Measurements from ENCODE around the gene TFCP2L1. TPM values are rescaled to one million over a fixed set of nuclear protein-coding genes. Genes with fewer than 3 reads are reported as not detected.

TFCP2L1 gene
- total and polyA plus RNA-seq, 7 donors: 0.14 to 1.8 (median 0.53) TPM

- Histone ChIP-seq H3K36me3 (ENCODE audit: insufficient read depth in 1 of 2, low read depth in 1 of 2) (no peaks in the 10 kb centered on the region), H3K9me3 (no peaks in the 10 kb centered on the region), H3K4me3 (no peak overlapping the region), H3K4me1 (no peaks in the 10 kb centered on the region), H3K27ac (no peak overlapping the region), H3K27me3 (ENCODE audit: insufficient read depth in 3 of 3, low read length in 2 of 3) (peaks cover 0 to 6% (median 0%) of the 10 kb centered on the region in 3 donors)
- intact Hi-C loops (cut with DNase I): no loop called here
- 91 to 97% (median 96%) methylated on average over 12 of the region's 12 CpGs for WGBS, 3 donors
- no peak for DNase-seq
- no peak for TF ChIP-seq CTCF (IDR thresholded peaks at IDR 0.05)
- ATAC-seq: no peak
Observed at GRCh38 chr2:121253021-121253673, 31.9 kb downstream of the TFCP2L1 start.

- H3K27me3 ChIP-seq (ENCODE audit: insufficient read depth in 3 of 3, low read length in 2 of 3): peaks cover 0 to 6% (median 0%) of the 10 kb centered on the region in 3 donors
- WGBS, 3 donors: 84 to 95% (median 92%) methylated on average over 1 of the region's 1 CpG
- ATAC-seq (no peak), DNase-seq (no peak)
- H3K4me3 ChIP-seq: no peak overlapping the region
- H3K36me3 ChIP-seq (ENCODE audit: insufficient read depth in 1 of 2, low read depth in 1 of 2): no peaks in the 10 kb centered on the region
- intact Hi-C loops (cut with DNase I): no loop called here
- TF ChIP-seq CTCF (IDR thresholded peaks at IDR 0.05): no peak
- no peak overlapping the region for H3K27ac ChIP-seq
- no peaks in the 10 kb centered on the region for H3K9me3 ChIP-seq
- no peaks in the 10 kb centered on the region for H3K4me1 ChIP-seq
Observed at GRCh38 chr2:121251497-121251896, 33.5 kb downstream of the TFCP2L1 start.

- no peak for TF ChIP-seq CTCF (IDR thresholded peaks at IDR 0.05)
- ATAC-seq (no peak), DNase-seq (no peak)
- Histone ChIP-seq H3K4me1 (no peaks in the 10 kb centered on the region), H3K9me3 (no peaks in the 10 kb centered on the region), H3K36me3 (ENCODE audit: insufficient read depth in 1 of 2, low read depth in 1 of 2) (no peaks in the 10 kb centered on the region), H3K4me3 (no peak overlapping the region), H3K27me3 (ENCODE audit: insufficient read depth in 3 of 3, low read length in 2 of 3) (peaks cover 0 to 3% (median 0%) of the 10 kb centered on the region in 3 donors), H3K27ac (no peak overlapping the region)
- WGBS, 3 donors: 77 to 81% (median 79%) methylated on average over 18 of the region's 18 CpGs
- intact Hi-C loops (cut with DNase I): no loop called here
Observed at GRCh38 chr2:121248766-121249343, 36.1 kb downstream of the TFCP2L1 start.

- Histone ChIP-seq H3K27me3 (ENCODE audit: insufficient read depth in 3 of 3, low read length in 2 of 3) (peaks cover 0 to 3% (median 0%) of the 10 kb centered on the region in 3 donors), H3K9me3 (no peaks in the 10 kb centered on the region), H3K4me1 (no peaks in the 10 kb centered on the region), H3K4me3 (no peak overlapping the region), H3K36me3 (ENCODE audit: insufficient read depth in 1 of 2, low read depth in 1 of 2) (no peaks in the 10 kb centered on the region), H3K27ac (no peak overlapping the region)
- no peak for TF ChIP-seq CTCF (IDR thresholded peaks at IDR 0.05)
- DNase-seq (no peak), ATAC-seq (no peak)
- WGBS, 3 donors: 84 to 91% (median 91%) methylated on average over 5 of the region's 5 CpGs
- intact Hi-C loops (cut with DNase I): no loop called here
Observed at GRCh38 chr2:121247971-121248370, 37.0 kb downstream of the TFCP2L1 start.

All from psoas muscle (tissue), 8 donors.